ENCODE measurements around the gene CDK5RAP2.

DNA sequence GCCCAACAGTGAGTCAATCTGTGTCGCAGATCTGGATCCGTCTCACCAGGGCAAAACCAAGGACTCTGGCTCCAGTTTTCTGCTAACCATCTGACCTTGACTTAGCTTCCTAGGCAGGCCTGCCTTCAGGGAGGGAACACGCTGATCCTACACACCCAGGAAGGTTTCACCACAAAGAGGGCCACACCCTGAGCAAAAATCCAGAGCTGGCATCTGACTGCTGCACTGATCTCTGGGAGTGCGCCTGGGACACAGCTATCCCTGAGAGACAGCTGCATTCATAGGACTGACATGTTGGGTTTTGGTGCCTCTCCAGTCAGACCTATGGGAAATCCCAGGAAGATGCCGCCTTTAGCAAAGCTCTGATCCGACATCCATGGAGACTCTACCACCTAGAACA, 47.5 kb downstream of the CDK5RAP2 start:
- TF ChIP-seq CTCF (IDR thresholded peaks at IDR 0.05; ENCODE audit: low read depth, low read length) (no peak), POLR2A (IDR thresholded peaks at IDR 0.05; ENCODE audit: extremely low read depth, insufficient read length) (no peak), MYC (IDR thresholded peaks at IDR 0.05; ENCODE audit: low read depth, low read length) (no peak)
- TF ChIP-seq, protein P1, sequence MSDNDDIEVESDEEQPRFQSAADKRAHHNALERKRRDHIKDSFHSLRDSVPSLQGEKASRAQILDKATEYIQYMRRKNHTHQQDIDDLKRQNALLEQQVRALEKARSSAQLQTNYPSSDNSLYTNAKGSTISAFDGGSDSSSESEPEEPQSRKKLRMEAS (IDR thresholded peaks at IDR 0.05; ENCODE audit: low read depth, low read length): no peak

Data from NB4 (cell line).